C4-2B (cell line): ENCODE results near the gene LCE6A.

Experiments
- CTCF ChIP-seq: fragments of 450-650 bp; conservative IDR thresholded peaks from 2 replicates; pipeline ENCODE4 v1.5.1; 2017; ENCODE audit warnings: mild to moderate bottlenecking
- ZFX ChIP-seq: fragments of 450-650 bp; IDR thresholded peaks from 2 replicates; pipeline ENCODE4 v1.6.1; 2017

- no peak for TF ChIP-seq CTCF
- no peak for TF ChIP-seq ZFX
Measured at GRCh38 chr1:152886085-152886484, 43.4 kb downstream of the LCE6A start.
